Small intestine (tissue), 7 donors: Measurements from ENCODE around the gene CDH16. TPM values are rescaled to one million over a fixed set of nuclear protein-coding genes. Genes with fewer than 3 reads are reported as not detected.
A peak's percentile ranks its signal among the peaks of the same experiment; 100 is the strongest.

Experiments
- DNase-seq, 2 donors: peaks; one replicate each; pipeline versions ENCODE4 v3.0.0 to v3.0.0-alpha.2; 2013
- FAIRE-seq: peaks from 2 replicates; lab custom pipeline; 2012; peaks lifted over from hg19 to GRCh38; lab: Jason Lieb, UNC
- H3K27ac ChIP-seq, 3 donors: one replicate each; pipeline ENCODE4 v1.5.1; 2013; ENCODE audit warnings: low read length in 2 of 3, mild to moderate bottlenecking in 2 of 3, control low read depth in 1 of 3, inconsistent platforms in 1 of 3, low read depth in 1 of 3, moderate library complexity in 1 of 3
- H3K27me3 ChIP-seq, 3 donors: one replicate each; pipeline ENCODE4 v1.6.1; 2013; ENCODE audit warnings: low read length in 3 of 3, inconsistent platforms in 1 of 3; ENCODE audit not compliant: control insufficient read depth in 3 of 3, insufficient read depth in 3 of 3
- H3K36me3 ChIP-seq, 3 donors: one replicate each; pipeline ENCODE4 v1.6.1; 2013; ENCODE audit warnings: low read length in 3 of 3, inconsistent platforms in 1 of 3, low read depth in 1 of 3, mild to moderate bottlenecking in 1 of 3, moderate library complexity in 1 of 3; ENCODE audit not compliant: control insufficient read depth in 3 of 3, insufficient read depth in 2 of 3
- H3K4me1 ChIP-seq, 3 donors: one replicate each; pipeline ENCODE4 v1.6.1; 2013; ENCODE audit warnings: low read length in 2 of 3, inconsistent platforms in 1 of 3, low read depth in 1 of 3, mild to moderate bottlenecking in 1 of 3, moderate library complexity in 1 of 3; ENCODE audit not compliant: control insufficient read depth in 3 of 3, insufficient read depth in 2 of 3
- H3K4me3 ChIP-seq, 3 donors: one replicate each; pipeline ENCODE4 v1.5.1; 2013; ENCODE audit warnings: low read length in 3 of 3, control low read depth in 1 of 3, inconsistent platforms in 1 of 3, low read depth in 1 of 3, mild to moderate bottlenecking in 1 of 3, moderate library complexity in 1 of 3
- H3K9me3 ChIP-seq, 2 donors: one replicate each; pipeline ENCODE4 v1.6.1; 2013; ENCODE audit warnings: low read depth in 1 of 2, low read length in 1 of 2; ENCODE audit not compliant: control insufficient read depth in 2 of 2, insufficient read depth in 1 of 2
- WGBS, 3 donors: extraction: QIAGEN DNeasy Blood & Tissue Kit; methylation state at CpG; one replicate each; pipeline ENCODE4 v1.1.7; 2013; 5-methylcytosine and 5-hydroxymethylcytosine counted together
- polyA plus RNA-seq, 4 donors: library from polyadenylated mRNA; stranded (reverse) in 3 of 4; unstranded in 1 of 4; fragments of 200-250 nt in 3 of 4; fragments of 120-200 nt in 1 of 4; gene quantifications; one replicate each; pipeline versions ENCODE4 v1.2.1 to v1.2.3, GENCODE V29; 2013
- donor health status: healthy with polysubstance abuse.
- donor health status: control.
- donor health status: control.
- donor health status: Bipolar disorder and iron deficiency.
- donor health status: healthy.

The CDH16 gene
- polyA plus RNA-seq, 4 donors = 0.91 to 8.5 (median 4.4) TPM

- Histone ChIP-seq H3K36me3 (peaks cover 7 to 16% (median 15%) of the 10 kb centered on the region in 3 donors), H3K9me3 (no peaks in the 10 kb centered on the region), H3K27ac (peak overlapping the region in 1 of 3 donors; percentile 61), H3K4me1 (peaks cover 3 to 17% (median 8%) of the 10 kb centered on the region in 3 donors), H3K4me3 (peak overlapping the region; percentile 74 to 97 (median 88)), H3K27me3 (no peaks in the 10 kb centered on the region)
- WGBS, 3 donors = 0 to 4% (median 1%) methylated on average over 23 of the region's 23 CpGs
- DNase-seq = peak in 1 of 2 donors; percentile 49
- FAIRE-seq = no peak
These were observed 37.7 kb downstream of the CDH16 start for GRCh38 chr16:66881014-66881417.

- H3K36me3 ChIP-seq = peaks cover 7 to 13% (median 13%) of the 10 kb centered on the region in 3 donors
- no peaks in the 10 kb centered on the region for H3K9me3 ChIP-seq
- no peaks in the 10 kb centered on the region for H3K27me3 ChIP-seq
- no peak for FAIRE-seq
- H3K27ac ChIP-seq = peak within 1 kb of the TSS in 2 of 3 donors; percentile 6 to 64
- peak within 1 kb of the TSS; percentile 74 to 97 (median 88) for H3K4me3 ChIP-seq
- peaks cover 3 to 17% (median 8%) of the 10 kb centered on the region in 3 donors for H3K4me1 ChIP-seq
- peak; percentile 97 for DNase-seq
- 0 to 1% (median 0%) methylated on average over 53 to 58 of the region's 58 CpGs for WGBS, 3 donors
These were observed 38.2 kb downstream of the CDH16 start, which contains the start of gene PDP2 for GRCh38 chr16:66880288-66881013. PDP2 (plus strand) TSS chr16:66880515; CDS start chr16:66884285, 3,770 bp downstream.

DNA sequence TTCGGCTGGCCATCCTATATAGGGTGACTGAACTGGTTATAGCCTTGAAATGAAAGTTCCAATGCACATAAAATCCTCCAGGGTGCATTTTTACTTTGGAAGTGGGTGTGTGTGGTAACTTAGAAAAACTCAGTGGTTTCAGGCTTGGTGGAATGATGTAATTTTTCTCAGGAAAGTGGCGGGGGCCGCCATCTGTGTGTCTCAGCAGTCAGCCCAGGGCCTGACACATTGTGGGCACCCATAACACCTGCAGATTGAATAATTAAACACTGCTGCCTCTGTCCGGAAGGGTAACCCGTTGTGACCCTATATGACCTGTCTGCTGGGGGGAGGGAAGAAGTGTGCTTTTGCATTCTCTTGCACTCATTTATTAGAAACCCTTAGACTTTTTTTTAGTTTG lies 40.6 kb downstream of the CDH16 start:
- no peak for DNase-seq
- H3K9me3 ChIP-seq = no peaks in the 10 kb centered on the region
- H3K36me3 ChIP-seq = no peaks in the 10 kb centered on the region
- H3K4me3 ChIP-seq = no peak overlapping the region
- FAIRE-seq = no peak
- H3K27me3 ChIP-seq = no peaks in the 10 kb centered on the region
- H3K27ac ChIP-seq = no peak overlapping the region
- H3K4me1 ChIP-seq = peaks cover 3 to 17% (median 8%) of the 10 kb centered on the region in 3 donors
- WGBS, 3 donors = 37 to 42% (median 42%) methylated on average over 5 of the region's 5 CpGs

- H3K36me3 ChIP-seq = no peaks in the 10 kb centered on the region
- no peaks in the 10 kb centered on the region for H3K27me3 ChIP-seq
- FAIRE-seq = no peak
- WGBS, 3 donors = 75 to 83% (median 79%) methylated on average over 1 of the region's 1 CpG
- no peak overlapping the region for H3K4me3 ChIP-seq
- DNase-seq = no peak
- H3K9me3 ChIP-seq = no peaks in the 10 kb centered on the region
- peaks cover 0 to 27% (median 3%) of the 10 kb centered on the region in 3 donors for H3K4me1 ChIP-seq
- peak overlapping the region in 1 of 3 donors; percentile 47 for H3K27ac ChIP-seq
These were observed 44.5 kb downstream of the CDH16 start for GRCh38 chr16:66874079-66874775.

- no peak for FAIRE-seq
- Histone ChIP-seq H3K4me1 (peaks cover 0 to 27% (median 2%) of the 10 kb centered on the region in 3 donors), H3K36me3 (no peaks in the 10 kb centered on the region), H3K9me3 (no peaks in the 10 kb centered on the region), H3K27me3 (no peaks in the 10 kb centered on the region), H3K4me3 (no peak overlapping the region), H3K27ac (peak overlapping the region in 1 of 3 donors; percentile 89)
- no peak for DNase-seq
These were observed 45.0 kb downstream of the CDH16 start for GRCh38 chr16:66873685-66874055.

- no peaks in the 10 kb centered on the region for H3K27me3 ChIP-seq
- WGBS, 3 donors = 1 to 3% (median 3%) methylated on average over 34 to 39 of the region's 39 CpGs
- peak; percentile 90 to 94 for DNase-seq
- FAIRE-seq = no peak
- no peaks in the 10 kb centered on the region for H3K9me3 ChIP-seq
- H3K4me3 ChIP-seq = peak overlapping the region in 2 of 3 donors; percentile 34 to 44
- peaks cover 0 to 22% (median 0%) of the 10 kb centered on the region in 3 donors for H3K4me1 ChIP-seq
- no peaks in the 10 kb centered on the region for H3K36me3 ChIP-seq
- peak overlapping the region; percentile 65 to 90 (median 89) for H3K27ac ChIP-seq
These were observed 45.6 kb downstream of the CDH16 start for GRCh38 chr16:66872943-66873684.

DNA sequence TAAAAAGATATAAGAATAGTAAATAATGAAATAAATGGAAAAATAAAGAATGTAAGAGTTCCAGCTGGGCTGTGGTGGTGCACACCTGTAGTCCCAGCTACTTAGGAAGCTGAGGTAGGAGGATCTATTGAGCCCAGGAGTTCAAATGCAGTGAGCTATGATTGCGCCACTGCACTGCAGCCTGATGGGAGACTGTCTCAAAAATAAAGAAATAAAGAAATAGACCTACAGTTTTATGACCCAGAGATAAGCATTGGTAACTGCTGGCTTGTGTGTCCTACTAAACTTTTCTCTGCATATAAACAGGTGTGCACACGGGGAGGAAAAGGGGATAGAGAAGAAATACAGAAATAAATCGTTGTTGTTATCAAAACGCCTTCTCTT lies 46.1 kb downstream of the CDH16 start:
- WGBS, 3 donors = 12 to 40% (median 20%) methylated on average over 4 of the region's 4 CpGs
- Histone ChIP-seq H3K27ac (peak overlapping the region; percentile 65 to 90 (median 89)), H3K27me3 (no peaks in the 10 kb centered on the region), H3K9me3 (no peaks in the 10 kb centered on the region), H3K36me3 (no peaks in the 10 kb centered on the region), H3K4me3 (peak overlapping the region in 2 of 3 donors; percentile 34 to 44), H3K4me1 (peaks cover 0 to 20% (median 0%) of the 10 kb centered on the region in 3 donors)
- peak in 1 of 2 donors; percentile 53 for DNase-seq
- FAIRE-seq = no peak

DNA sequence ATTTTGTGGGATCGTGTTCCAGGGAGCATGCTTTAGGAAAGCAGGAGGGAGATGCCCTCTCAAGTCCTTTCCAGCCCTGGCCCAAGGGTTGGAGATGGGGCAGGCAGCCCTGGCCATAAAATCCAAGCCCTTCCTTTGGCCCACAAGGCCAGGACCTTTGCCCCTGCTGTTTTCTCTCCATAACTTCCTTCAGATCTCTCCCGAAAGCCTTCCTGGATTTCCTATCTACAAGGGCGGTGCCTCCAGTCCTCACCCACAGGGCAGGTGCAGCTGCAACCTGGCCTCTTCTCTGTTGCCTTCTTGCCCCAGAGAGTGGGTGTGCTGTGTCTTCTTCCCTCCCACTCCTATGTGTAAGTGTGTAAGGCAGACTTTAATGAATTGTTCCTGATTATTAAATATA lies 46.8 kb downstream of the CDH16 start:
- no peaks in the 10 kb centered on the region for H3K9me3 ChIP-seq
- no peak overlapping the region for H3K4me3 ChIP-seq
- H3K36me3 ChIP-seq = no peaks in the 10 kb centered on the region
- 17 to 56% (median 37%) methylated on average over 3 of the region's 3 CpGs for WGBS, 3 donors
- H3K27me3 ChIP-seq = no peaks in the 10 kb centered on the region
- peak overlapping the region in 2 of 3 donors; percentile 70 to 90 for H3K27ac ChIP-seq
- DNase-seq = peak; percentile 82 to 96
- peaks cover 0 to 20% (median 0%) of the 10 kb centered on the region in 3 donors for H3K4me1 ChIP-seq
- FAIRE-seq = no peak
